Stomach (tissue), 4 donors: Measurements from ENCODE around the gene ZNF860.

Experiments
- EP300 ChIP-seq: sonication (generic); formaldehyde crosslinking; IDR thresholded peaks from one replicate; pipeline ENCODE4 v1.6.1; 2017; ENCODE audit warnings: antibody characterized with exemption
- POLR2A ChIP-seq, 4 donors: fragments of 450-650 bp; IDR thresholded peaks; one replicate each; pipeline ENCODE4 v1.6.1; 2016; ENCODE audit warnings: antibody characterized with exemption in 4 of 4, control low read depth in 2 of 4, mild to moderate bottlenecking in 1 of 4, moderate library complexity in 1 of 4
- TF ChIP-seq, protein P1 (sequence below), 7 experiments: fragments of 450-650 bp in 4 of 7; fragments of 200-600 bp in 3 of 7; sonication (generic) in 3 of 7; IDR thresholded peaks; one replicate each; pipeline ENCODE4 v1.5.1; 2016 to 2019; ENCODE audit warnings: antibody characterized with exemption in 7 of 7, control low read depth in 2 of 7, mild to moderate bottlenecking in 1 of 7

DNA sequence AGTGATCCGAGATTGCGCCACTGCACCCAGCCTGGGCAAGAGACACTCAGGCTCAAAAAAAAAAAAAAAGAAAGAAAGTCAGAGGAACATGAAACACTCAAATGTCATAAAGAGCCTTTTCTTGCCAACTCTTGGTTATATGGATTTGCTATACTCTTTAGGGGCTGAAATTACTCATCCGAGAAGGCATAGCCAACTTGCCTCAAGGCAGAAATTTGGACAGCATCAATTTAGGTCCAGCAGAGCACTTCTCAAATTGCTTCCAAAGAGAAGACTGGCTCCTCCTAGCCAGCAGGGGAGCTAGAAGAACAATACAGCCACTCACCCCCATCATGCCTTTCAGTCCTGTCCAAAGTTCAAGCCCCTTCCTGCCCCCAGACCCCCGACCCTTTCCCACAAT is 44.3 kb upstream of the ZNF860 start:
- TF ChIP-seq, protein P1, sequence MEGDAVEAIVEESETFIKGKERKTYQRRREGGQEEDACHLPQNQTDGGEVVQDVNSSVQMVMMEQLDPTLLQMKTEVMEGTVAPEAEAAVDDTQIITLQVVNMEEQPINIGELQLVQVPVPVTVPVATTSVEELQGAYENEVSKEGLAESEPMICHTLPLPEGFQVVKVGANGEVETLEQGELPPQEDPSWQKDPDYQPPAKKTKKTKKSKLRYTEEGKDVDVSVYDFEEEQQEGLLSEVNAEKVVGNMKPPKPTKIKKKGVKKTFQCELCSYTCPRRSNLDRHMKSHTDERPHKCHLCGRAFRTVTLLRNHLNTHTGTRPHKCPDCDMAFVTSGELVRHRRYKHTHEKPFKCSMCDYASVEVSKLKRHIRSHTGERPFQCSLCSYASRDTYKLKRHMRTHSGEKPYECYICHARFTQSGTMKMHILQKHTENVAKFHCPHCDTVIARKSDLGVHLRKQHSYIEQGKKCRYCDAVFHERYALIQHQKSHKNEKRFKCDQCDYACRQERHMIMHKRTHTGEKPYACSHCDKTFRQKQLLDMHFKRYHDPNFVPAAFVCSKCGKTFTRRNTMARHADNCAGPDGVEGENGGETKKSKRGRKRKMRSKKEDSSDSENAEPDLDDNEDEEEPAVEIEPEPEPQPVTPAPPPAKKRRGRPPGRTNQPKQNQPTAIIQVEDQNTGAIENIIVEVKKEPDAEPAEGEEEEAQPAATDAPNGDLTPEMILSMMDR (IDR thresholded peaks at IDR 0.05) = no peak
- no peak for TF ChIP-seq POLR2A (IDR thresholded peaks at IDR 0.05)
- no peak for TF ChIP-seq EP300
